AML-193 (cell line): ENCODE measurements around the gene RFX8.
"Not testable (repeated sequence)": the region's sequence is repeated elsewhere in the genome, so short reads cannot be mapped to it uniquely, and the experiment has no call there.

ENCODE experiments used
- DNase-seq, 2 experiments: peaks; one replicate each; lab custom pipeline; 2025; lab: John Stamatoyannopoulos, UW

Gene RFX8

GRCh38 chr2:101486258-101486701 is 11.4 kb upstream of the RFX8 start:
- no peak for DNase-seq

- no peak for DNase-seq
These were observed 10.9 kb upstream of the RFX8 start for GRCh38 chr2:101485856-101486255.

GRCh38 chr2:101480764-101481163 is 5.9 kb upstream of the RFX8 start:
- DNase-seq: no peak

GRCh38 chr2:101479810-101480209 is 4.9 kb upstream of the RFX8 start:
- no peak for DNase-seq

GRCh38 chr2:101479328-101479727 is 4.4 kb upstream of the RFX8 start:
- DNase-seq: no peak

- DNase-seq: no peak
These were observed 3.5 kb upstream of the RFX8 start for GRCh38 chr2:101478181-101479001.

- DNase-seq: no peak
These were observed 2.6 kb upstream of the RFX8 start for GRCh38 chr2:101477556-101477955.

- DNase-seq: peak; percentile 44 to 55
These were observed 1.8 kb upstream of the RFX8 start for GRCh38 chr2:101476605-101477208.

GRCh38 chr2:101473911-101474701 is 806 bp downstream of the RFX8 start:
- DNase-seq: peak; percentile 31 to 33

- no peak for DNase-seq
These were observed 1.4 kb downstream of the RFX8 start for GRCh38 chr2:101473591-101473910.

- DNase-seq: no peak
These were observed 5.0 kb downstream of the RFX8 start for GRCh38 chr2:101469863-101470262.

GRCh38 chr2:101467306-101467705 is 7.6 kb downstream of the RFX8 start:
- DNase-seq: no peak

- DNase-seq: peak; percentile 90 to 93
These were observed 8.5 kb downstream of the RFX8 start for GRCh38 chr2:101466426-101466825.

GRCh38 chr2:101464841-101465240 is 10.1 kb downstream of the RFX8 start:
- no peak for DNase-seq

- peak; percentile 70 to 73 for DNase-seq
These were observed 10.8 kb downstream of the RFX8 start for GRCh38 chr2:101463911-101464641.

GRCh38 chr2:101463421-101463820 is 11.5 kb downstream of the RFX8 start:
- no peak for DNase-seq

- no peak for DNase-seq
These were observed 13.5 kb downstream of the RFX8 start for GRCh38 chr2:101461381-101461780.

- DNase-seq: not testable (repeated sequence)
These were observed 20.5 kb downstream of the RFX8 start for GRCh38 chr2:101454408-101454807.

- DNase-seq: no peak
These were observed 23.9 kb downstream of the RFX8 start for GRCh38 chr2:101450965-101451364.

GRCh38 chr2:101446869-101447268 is 28.0 kb downstream of the RFX8 start:
- peak; percentile 35 to 49 for DNase-seq

- no peak for DNase-seq
These were observed 32.2 kb downstream of the RFX8 start for GRCh38 chr2:101442667-101443061.

- DNase-seq: peak; percentile 60 to 72
These were observed 32.8 kb downstream of the RFX8 start for GRCh38 chr2:101442042-101442666.
